Endothelial cell of umbilical vein (primary cell): ENCODE measurements around the gene NUDCD3. TPM values are rescaled to one million over a fixed set of nuclear protein-coding genes. Genes with fewer than 3 reads are reported as not detected.

Source experiments
- BruUV-seq: library from RNA; stranded (reverse); fragments of 400-500 nt; replicated peaks from 2 replicates; lab custom pipeline; 2021; lab: Mats Ljungman, UMichigan
- CTCF ChIA-PET: fragments of 300-600, 350-600 bp; sonication (Branson Sonifier 250); formaldehyde crosslinking; loops from one replicate; lab custom pipeline; 2021; ENCODE audit warnings: antibody characterized with exemption, inconsistent platforms; lab: Charles Lee
- POLR2A ChIA-PET: fragments of 300-600, 350-600 bp; sonication (Branson Sonifier 250); formaldehyde crosslinking; loops from one replicate; lab custom pipeline; 2021; ENCODE audit warnings: antibody characterized with exemption, inconsistent platforms; lab: Charles Lee
- DNase-seq: peaks from one replicate; pipeline ENCODE4 v3.0.0-alpha.2; 2011; ENCODE audit warnings: low read depth, low spot score
- FAIRE-seq: peaks from 2 replicates; lab custom pipeline; 2011; peaks lifted over from hg19 to GRCh38; lab: Jason Lieb, UNC
- H2AFZ ChIP-seq: 2 replicates; pipeline ENCODE4 v1.6.0; 2012; ENCODE audit warnings: low read depth, low read length, control low read depth, inconsistent platforms
- H3K27ac ChIP-seq: 2 replicates; pipeline ENCODE4 v1.5.1; 2011; ENCODE audit warnings: low read depth, mild to moderate bottlenecking, control low read depth, low read length, moderate library complexity; ENCODE audit not compliant: insufficient read depth
- H3K27me3 ChIP-seq, 2 experiments: 2 replicates each; pipeline versions ENCODE4 v1.6.0 to v1.6.1; 2011; ENCODE audit warnings: low read length in 2 of 2, mixed read lengths in 1 of 2; ENCODE audit not compliant: control insufficient read depth in 2 of 2, insufficient read depth in 2 of 2
- H3K36me3 ChIP-seq, 2 experiments: 2 replicates in 1 of 2; 3 replicates in 1 of 2; pipeline ENCODE4 v1.5.1; 2011; ENCODE audit warnings: low read length in 2 of 2, mild to moderate bottlenecking in 1 of 2, moderate library complexity in 1 of 2; ENCODE audit not compliant: control insufficient read depth in 2 of 2, insufficient read depth in 2 of 2; ENCODE audit errors: extremely low read depth in 1 of 2
- H3K4me1 ChIP-seq: 3 replicates; pipeline ENCODE4 v1.5.1; 2011; ENCODE audit warnings: mild to moderate bottlenecking, low read length; ENCODE audit not compliant: control insufficient read depth, insufficient read depth; ENCODE audit errors: extremely low read depth
- H3K4me2 ChIP-seq: 2 replicates; pipeline ENCODE4 v1.6.1; 2011; ENCODE audit warnings: low read length, control low read depth, mixed read lengths; ENCODE audit not compliant: insufficient read depth
- H3K4me3 ChIP-seq, 3 experiments: fragments of 200-600 bp in 1 of 3; sonication (generic), shearing (Covaris generic) in 1 of 3; replicated peaks in 1 of 3; 2 replicates each; pipeline ENCODE4 v1.5.1; 2011 to 2016; ENCODE audit warnings: control low read depth in 3 of 3, low read length in 3 of 3, mild to moderate bottlenecking in 2 of 3, inconsistent platforms in 1 of 3, low read depth in 1 of 3, moderate library complexity in 1 of 3; ENCODE audit not compliant: insufficient read depth in 1 of 3
- H3K79me2 ChIP-seq: 2 replicates; pipeline ENCODE4 v1.6.0; 2012; ENCODE audit warnings: low read length, inconsistent platforms; ENCODE audit not compliant: control insufficient read depth, insufficient read depth
- H3K9ac ChIP-seq: replicated peaks from 2 replicates; pipeline ENCODE3; 2011; ENCODE audit warnings: low read length, control low read depth; ENCODE audit not compliant: insufficient read depth; ENCODE audit errors: extremely low read depth
- H3K9me1 ChIP-seq: replicated peaks from 3 replicates; pipeline ENCODE4 v1.6.0; 2011; ENCODE audit warnings: mild to moderate bottlenecking, low read length; ENCODE audit not compliant: control insufficient read depth, insufficient read depth; ENCODE audit errors: extremely low read depth
- H3K9me3 ChIP-seq: replicated peaks from 2 replicates; pipeline ENCODE4 v1.5.1; 2012; ENCODE audit warnings: low read length, inconsistent platforms; ENCODE audit not compliant: control insufficient read depth, insufficient read depth
- H4K20me1 ChIP-seq: replicated peaks from 2 replicates; pipeline ENCODE3; 2011; ENCODE audit warnings: mild to moderate bottlenecking, low read length; ENCODE audit not compliant: control insufficient read depth, insufficient read depth; ENCODE audit errors: extremely low read depth
- CTCF ChIP-seq, 2 donors: IDR thresholded peaks; 1 replicate in 1 of 2; 2 replicates in 1 of 2; pipeline ENCODE4 v1.5.1; 2011; ENCODE audit warnings: low read length in 2 of 2, mild to moderate bottlenecking in 2 of 2, moderate library complexity in 2 of 2, control low read depth in 1 of 2, inconsistent platforms in 1 of 2, low read depth in 1 of 2; ENCODE audit not compliant: insufficient read depth in 1 of 2; ENCODE audit errors: extremely low read depth in 1 of 2
- EZH2 ChIP-seq: IDR thresholded peaks from 2 replicates; pipeline ENCODE4 v1.6.1; 2012; ENCODE audit warnings: borderline replicate concordance, low read depth, mild to moderate bottlenecking, moderate library complexity, low read length, inconsistent platforms; ENCODE audit not compliant: severe bottlenecking
- FOS ChIP-seq: IDR thresholded peaks from 2 replicates; pipeline ENCODE4 v1.6.1; 2011; ENCODE audit warnings: mild to moderate bottlenecking, low read length, moderate library complexity, borderline replicate concordance; ENCODE audit not compliant: insufficient read depth
- GATA2 ChIP-seq: IDR thresholded peaks from 2 replicates; pipeline ENCODE4 v1.7.0; 2011; ENCODE audit warnings: low read depth, mild to moderate bottlenecking, moderate library complexity, mixed read lengths, low read length; ENCODE audit not compliant: insufficient read length, insufficient read depth
- JUN ChIP-seq: IDR thresholded peaks from 2 replicates; pipeline ENCODE4 v1.6.1; 2011; ENCODE audit warnings: borderline replicate concordance, low read depth; ENCODE audit not compliant: insufficient read length, insufficient read depth
- MYC ChIP-seq: IDR thresholded peaks from one replicate; pipeline ENCODE4 v1.6.1; 2011; ENCODE audit warnings: mild to moderate bottlenecking, low read depth, low read length
- POLR2A ChIP-seq: IDR thresholded peaks from 2 replicates; pipeline ENCODE4 v1.6.1; 2012; ENCODE audit warnings: low read depth, mild to moderate bottlenecking, control low read depth, low read length
- POLR2AphosphoS5 ChIP-seq: IDR thresholded peaks from 2 replicates; pipeline ENCODE4 v1.6.1; 2012; ENCODE audit warnings: low read depth, mild to moderate bottlenecking, control low read depth, low read length, moderate library complexity; ENCODE audit not compliant: insufficient read depth
- dilution Hi-C: fragments of 300-500 bp; cut with MboI; formaldehyde crosslinking; loops from one replicate; pipeline ENCODE4 v1.15.0; 2019; ENCODE audit warnings: low sequenced_read_pairs; ENCODE audit not compliant: extremely low pct_ligation_motif_present
- intact Hi-C: fragments of 100-400 bp; cut with micrococcal nuclease; formaldehyde crosslinking; loops from one replicate; pipeline ENCODE4 v1.10.0; 2022
- polyA plus RNA-seq, 4 experiments: library from polyadenylated mRNA; depleted of rRNA in 3 of 4; stranded (reverse) in 3 of 4; unstranded in 1 of 4; fragments of >200 nt; gene quantifications; 2 replicates each; pipeline versions ENCODE4 v1.2.1 to v1.2.3, GENCODE V29; 2011 to 2012; ENCODE audit warnings: missing spikeins in 1 of 4
- total RNA-seq: library from RNA; stranded (reverse); gene quantifications from 2 replicates; pipeline ENCODE4 v1.2.3, GENCODE V29; 2021
- TF ChIP-seq, protein P1 (sequence below): IDR thresholded peaks from 2 replicates; pipeline ENCODE4 v1.6.1; 2011; ENCODE audit not compliant: insufficient read depth, insufficient read length

NUDCD3 gene
- total and polyA plus RNA-seq, 2 donors (not counting 3 experiments of a cell fraction or from before 2014, with no cell fraction given) = 50.6 to 137 TPM

GRCh38 chr7:44391171-44391570 is 99.3 kb downstream of the NUDCD3 start:
- dilution Hi-C loops (no loop called here), intact Hi-C loops (no loop called here)
- no TSS peak for BruUV-seq
- H3K79me2 ChIP-seq = no peaks in the 10 kb centered on the region
- FAIRE-seq (no peak), DNase-seq (no peak)
- ChIA-PET POLR2A (no interaction called here), CTCF (no interaction called here)
- H3K4me2 ChIP-seq = no peak overlapping the region
- H3K9ac ChIP-seq = no peak overlapping the region
- no peaks in the 10 kb centered on the region for H3K9me3 ChIP-seq
- H2AFZ ChIP-seq = no peak overlapping the region
- H4K20me1 ChIP-seq = no peaks in the 10 kb centered on the region
- TF ChIP-seq FOS = no peak
- TF ChIP-seq JUN = no peak
- TF ChIP-seq, protein P1, sequence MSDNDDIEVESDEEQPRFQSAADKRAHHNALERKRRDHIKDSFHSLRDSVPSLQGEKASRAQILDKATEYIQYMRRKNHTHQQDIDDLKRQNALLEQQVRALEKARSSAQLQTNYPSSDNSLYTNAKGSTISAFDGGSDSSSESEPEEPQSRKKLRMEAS = no peak
- TF ChIP-seq CTCF (IDR thresholded peaks at IDR 0.05; ENCODE audit: extremely low read depth in 1 of 2, insufficient read depth in 1 of 2, low read depth in 1 of 2, low read length in 2 of 2) = no peak
- TF ChIP-seq POLR2A = no peak
- no peak for TF ChIP-seq POLR2AphosphoS5
- no peak for TF ChIP-seq EZH2
- TF ChIP-seq GATA2 = no peak
- TF ChIP-seq MYC = no peak
- H3K36me3 ChIP-seq = peaks cover 0 to 7% of the 10 kb centered on the region in 2 experiments
- no peak overlapping the region for H3K27ac ChIP-seq
- H3K4me3 ChIP-seq = no peak overlapping the region
- H3K9me1 ChIP-seq = no peaks in the 10 kb centered on the region
- peaks cover 12% of the 10 kb centered on the region for H3K4me1 ChIP-seq
- no peaks in the 10 kb centered on the region for H3K27me3 ChIP-seq
